AML-193 (cell line): ENCODE measurements around the gene RASA2.
"Not testable (repeated sequence)": the region's sequence is repeated elsewhere in the genome, so short reads cannot be mapped to it uniquely, and the experiment has no call there.

Experiments used
- DNase-seq, 2 experiments: peaks; one replicate each; lab custom pipeline; 2025; lab: John Stamatoyannopoulos, UW

The RASA2 gene

GRCh38 chr3:141498598-141499223 is 11.9 kb downstream of the RASA2 start:
- peak; percentile 99 to 100 for DNase-seq

GRCh38 chr3:141499284-141499683 is 12.5 kb downstream of the RASA2 start:
- DNase-seq = no peak

GRCh38 chr3:141499965-141500364 is 13.1 kb downstream of the RASA2 start:
- DNase-seq = peak; percentile 18 to 38

GRCh38 chr3:141500397-141500796 is 13.6 kb downstream of the RASA2 start:
- DNase-seq = no peak

GRCh38 chr3:141505166-141505565 is 18.3 kb downstream of the RASA2 start:
- no peak for DNase-seq

- no peak for DNase-seq
Observed at GRCh38 chr3:141506071-141506470, 19.2 kb downstream of the RASA2 start.

GRCh38 chr3:141507392-141508066 is 20.7 kb downstream of the RASA2 start:
- DNase-seq = no peak

GRCh38 chr3:141508067-141508436 is 21.2 kb downstream of the RASA2 start:
- no peak for DNase-seq

- DNase-seq = no peak
Observed at GRCh38 chr3:141511361-141511760, 24.5 kb downstream of the RASA2 start.

- DNase-seq = no peak
Observed at GRCh38 chr3:141514382-141514781, 27.6 kb downstream of the RASA2 start.

- DNase-seq = no peak
Observed at GRCh38 chr3:141519587-141519986, 32.8 kb downstream of the RASA2 start.

- no peak for DNase-seq
Observed at GRCh38 chr3:141521781-141522180, 35.0 kb downstream of the RASA2 start.

GRCh38 chr3:141523615-141524375 is 37.0 kb downstream of the RASA2 start:
- DNase-seq = no peak

GRCh38 chr3:141524988-141525387 is 38.2 kb downstream of the RASA2 start:
- peak; percentile 38 to 39 for DNase-seq

GRCh38 chr3:141525814-141526213 is 39.0 kb downstream of the RASA2 start:
- no peak for DNase-seq

GRCh38 chr3:141526709-141527108 is 39.9 kb downstream of the RASA2 start:
- DNase-seq = no peak

- DNase-seq = peak; percentile 28 to 46
Observed at GRCh38 chr3:141528800-141529199, 42.0 kb downstream of the RASA2 start.

- no peak for DNase-seq
Observed at GRCh38 chr3:141529256-141529655, 42.4 kb downstream of the RASA2 start.

- DNase-seq = no peak
Observed at GRCh38 chr3:141529717-141530414, 43.0 kb downstream of the RASA2 start.

GRCh38 chr3:141530415-141530768 is 43.6 kb downstream of the RASA2 start:
- peak; percentile 64 to 66 for DNase-seq

GRCh38 chr3:141532609-141533008 is 45.8 kb downstream of the RASA2 start:
- DNase-seq = no peak

GRCh38 chr3:141536017-141536416 is 49.2 kb downstream of the RASA2 start:
- not testable (repeated sequence) for DNase-seq

- no peak for DNase-seq
Observed at GRCh38 chr3:141537856-141538255, 51.0 kb downstream of the RASA2 start.
